Skeletal muscle satellite cell (primary cell): ENCODE data around the gene PFKL.

Experiments
- H3K27me3 ChIP-seq: 2 replicates; pipeline ENCODE4 v1.7.0; 2013; ENCODE audit warnings: low read length; ENCODE audit not compliant: control insufficient read depth, insufficient read depth
- H3K36me3 ChIP-seq: 2 replicates; pipeline ENCODE4 v1.7.0; 2013; ENCODE audit warnings: mild to moderate bottlenecking, control low read depth, low read length; ENCODE audit not compliant: insufficient read depth
- H3K4me1 ChIP-seq: 2 replicates; pipeline ENCODE4 v1.7.0; 2013; ENCODE audit warnings: low read length; ENCODE audit not compliant: control insufficient read depth, insufficient read depth
- H3K4me2 ChIP-seq: 2 replicates; pipeline ENCODE4 v1.7.0; 2013; ENCODE audit warnings: mild to moderate bottlenecking, low read length
- H3K4me3 ChIP-seq: 2 replicates; pipeline ENCODE4 v1.7.0; 2013; ENCODE audit warnings: low read length
- H3K9ac ChIP-seq: 2 replicates; pipeline ENCODE4 v1.7.0; 2013; ENCODE audit warnings: mild to moderate bottlenecking, low read depth, low read length, moderate library complexity
- H3K9me3 ChIP-seq: replicated peaks from 2 replicates; pipeline ENCODE4 v1.7.0; 2013; ENCODE audit warnings: mild to moderate bottlenecking, control low read depth, low read length

Gene PFKL

DNA sequence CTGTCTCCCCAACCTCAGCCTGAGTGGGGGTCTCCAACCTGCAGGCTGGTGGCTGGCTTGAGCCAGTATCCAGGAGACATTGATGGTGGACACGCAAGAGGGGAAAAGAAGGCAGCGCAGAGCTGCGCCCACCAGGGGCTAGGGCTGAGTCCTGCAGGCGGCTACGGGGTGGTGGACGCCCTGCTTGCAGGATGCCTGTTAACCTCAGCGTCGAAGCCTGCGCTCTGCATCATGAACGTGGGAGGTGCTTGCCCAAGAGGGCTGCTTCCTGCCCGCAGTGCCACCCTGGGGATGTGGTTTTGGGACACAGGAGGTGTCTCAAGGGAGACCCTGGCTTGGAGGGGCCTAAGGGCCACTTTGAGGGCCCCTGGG, 27.7 kb downstream of the PFKL start:
- Histone ChIP-seq H3K4me1 (no peaks in the 10 kb centered on the region), H3K36me3 (peaks cover 15% of the 10 kb centered on the region), H3K4me3 (no peak overlapping the region), H3K9ac (no peak overlapping the region), H3K9me3 (no peaks in the 10 kb centered on the region), H3K27me3 (no peaks in the 10 kb centered on the region), H3K4me2 (no peak overlapping the region)

DNA sequence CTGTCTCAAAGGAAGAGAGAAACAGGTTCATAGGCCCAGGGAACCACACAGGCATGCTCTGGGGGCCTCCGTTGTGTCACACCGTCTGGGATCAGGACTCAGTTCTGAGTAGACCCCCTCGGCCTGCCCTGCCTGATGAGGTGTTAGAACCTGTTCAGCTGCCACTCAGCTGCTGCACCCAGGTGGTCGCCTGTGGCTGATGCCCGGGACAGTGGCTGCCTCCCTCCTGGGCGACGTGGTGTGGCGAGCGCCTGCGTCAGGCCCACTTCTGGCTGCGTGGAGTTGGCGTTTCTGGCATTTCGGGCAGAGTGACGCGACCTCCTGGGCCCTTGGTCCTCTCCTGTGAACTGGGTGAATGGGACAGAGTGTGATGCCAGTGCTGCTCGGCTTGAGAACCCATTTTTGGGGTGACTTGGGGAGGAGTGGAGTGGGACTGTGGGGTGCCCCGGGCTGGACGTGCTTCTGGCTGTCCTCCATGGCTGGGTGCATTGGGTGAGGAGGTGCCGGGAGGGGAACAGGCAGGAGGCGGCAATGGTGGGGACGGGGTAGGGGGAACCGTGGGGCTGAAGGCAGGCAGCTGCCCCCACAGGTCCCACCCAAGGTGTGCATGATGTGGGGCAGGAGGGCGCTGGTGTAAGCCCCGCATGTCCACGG, 28.5 kb downstream of the PFKL start:
- no peaks in the 10 kb centered on the region for H3K9me3 ChIP-seq

DNA sequence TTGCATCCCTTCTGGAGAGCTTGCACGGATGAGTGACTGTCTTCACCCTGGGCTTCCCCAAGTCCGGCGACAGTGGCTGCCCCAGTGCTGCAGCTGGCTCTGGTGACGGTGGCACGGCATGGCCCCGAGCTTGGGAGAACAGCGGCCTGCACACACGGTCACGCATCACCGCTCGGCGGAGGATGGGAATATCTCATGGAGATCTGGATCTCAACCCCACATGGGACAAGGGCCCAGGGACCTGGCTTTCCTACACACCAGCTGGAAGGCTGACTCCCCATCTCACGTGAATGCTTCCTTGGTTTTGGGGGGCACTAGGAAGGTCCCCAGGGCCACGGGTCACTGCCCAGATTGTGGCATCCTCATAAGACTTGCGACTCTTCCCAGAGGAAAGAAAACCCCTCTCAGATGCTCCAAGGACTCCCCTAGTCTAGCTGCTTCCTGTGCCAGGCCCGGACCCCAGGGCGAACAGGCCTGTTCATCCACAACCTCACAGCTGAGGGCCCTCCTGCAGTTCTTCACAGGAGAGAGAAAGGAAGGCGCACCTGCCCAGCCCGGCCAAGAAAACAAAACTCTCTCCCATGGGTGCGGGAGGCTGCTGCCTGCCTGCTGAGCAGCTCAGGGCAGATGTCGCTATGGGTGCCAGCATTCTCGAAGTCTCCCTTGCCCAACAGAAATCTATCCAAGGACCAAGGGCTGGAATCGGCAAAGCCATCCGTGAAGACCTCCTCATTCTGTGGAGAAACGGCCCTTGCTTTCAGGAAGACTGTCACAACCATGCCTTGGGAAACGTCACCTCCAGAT, 29.4 kb downstream of the PFKL start:
- no peak overlapping the region for H3K4me2 ChIP-seq
- no peaks in the 10 kb centered on the region for H3K4me1 ChIP-seq
- H3K9ac ChIP-seq = no peak overlapping the region
- peaks cover 12% of the 10 kb centered on the region for H3K36me3 ChIP-seq
- H3K4me3 ChIP-seq = no peak overlapping the region
- H3K9me3 ChIP-seq = no peaks in the 10 kb centered on the region
- H3K27me3 ChIP-seq = no peaks in the 10 kb centered on the region

More for the DNA sequence above, 28.5 kb downstream of the PFKL start:
- Histone ChIP-seq H3K27me3 (no peaks in the 10 kb centered on the region), H3K36me3 (peaks cover 12% of the 10 kb centered on the region), H3K4me3 (no peak overlapping the region), H3K4me2 (no peak overlapping the region), H3K9ac (no peak overlapping the region), H3K4me1 (no peaks in the 10 kb centered on the region)

DNA sequence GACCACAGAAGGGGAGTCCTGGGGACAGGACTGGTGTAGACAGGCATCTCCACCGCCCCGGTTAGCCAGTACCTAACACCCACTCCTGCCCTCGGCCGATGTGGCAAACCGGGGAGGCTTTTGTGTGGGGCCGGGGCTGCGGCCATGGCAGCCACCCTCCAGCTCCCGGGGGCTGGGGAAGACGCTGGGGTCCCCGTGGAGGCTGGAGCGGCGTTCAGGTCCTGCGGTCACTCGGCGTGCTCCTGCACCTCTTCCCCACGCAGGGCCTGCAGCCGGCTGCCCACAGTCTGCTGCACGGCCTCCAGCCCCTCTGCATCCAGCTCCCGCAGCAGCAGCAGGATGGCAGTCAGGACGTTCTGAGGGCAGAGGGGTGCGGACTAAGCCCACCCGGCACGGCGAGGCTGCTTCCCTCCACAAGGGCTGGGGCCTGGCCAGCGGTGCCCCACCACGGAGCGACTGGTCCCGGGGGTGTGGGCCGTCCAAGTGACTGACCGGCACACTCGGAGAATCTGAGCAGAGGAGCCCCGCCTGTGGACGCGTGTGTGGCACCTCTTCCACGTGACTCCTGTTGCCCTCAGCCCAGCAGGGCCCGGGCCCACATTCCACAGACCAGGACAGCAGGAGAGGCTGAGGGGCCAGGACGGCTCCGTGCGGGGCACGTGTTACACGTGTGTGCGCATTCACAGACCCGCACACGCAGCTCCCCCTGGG, 30.3 kb downstream of the PFKL start:
- H3K4me3 ChIP-seq = no peak overlapping the region
- H3K36me3 ChIP-seq = peaks cover 8% of the 10 kb centered on the region
- no peaks in the 10 kb centered on the region for H3K4me1 ChIP-seq
- H3K27me3 ChIP-seq = no peaks in the 10 kb centered on the region
- no peak overlapping the region for H3K9ac ChIP-seq
- no peak overlapping the region for H3K4me2 ChIP-seq
- no peaks in the 10 kb centered on the region for H3K9me3 ChIP-seq

- Histone ChIP-seq H3K9ac (no peak overlapping the region), H3K4me2 (no peak overlapping the region), H3K4me3 (no peak overlapping the region), H3K27me3 (no peaks in the 10 kb centered on the region), H3K4me1 (no peaks in the 10 kb centered on the region), H3K9me3 (no peaks in the 10 kb centered on the region), H3K36me3 (peaks cover 11% of the 10 kb centered on the region)
Observed at GRCh38 chr21:44330698-44331097, 30.8 kb downstream of the PFKL start.

DNA sequence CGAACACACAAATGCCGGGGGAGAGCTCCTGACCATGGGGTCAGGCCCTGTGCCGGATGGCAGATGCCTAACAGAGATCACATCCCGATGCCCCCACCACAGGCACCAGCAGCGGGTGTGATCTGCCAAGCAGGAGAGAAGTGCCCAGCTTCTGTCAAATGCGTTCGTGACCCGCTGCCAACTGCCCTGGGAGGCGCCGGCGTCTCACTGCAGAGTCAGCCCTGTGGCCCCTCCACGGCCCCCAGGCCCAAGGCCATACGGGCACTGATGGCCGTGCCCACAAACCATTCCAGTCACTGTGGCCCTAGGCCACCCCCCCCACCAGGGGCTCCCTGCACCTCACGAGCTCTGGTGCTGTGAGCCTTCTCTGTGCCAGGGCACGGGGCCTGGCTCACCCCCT, 31.4 kb downstream of the PFKL start:
- Histone ChIP-seq H3K4me2 (no peak overlapping the region), H3K4me3 (no peak overlapping the region), H3K36me3 (peaks cover 13% of the 10 kb centered on the region), H3K4me1 (no peaks in the 10 kb centered on the region), H3K27me3 (no peaks in the 10 kb centered on the region), H3K9ac (no peak overlapping the region), H3K9me3 (no peaks in the 10 kb centered on the region)

- Histone ChIP-seq H3K4me2 (no peak overlapping the region), H3K9ac (no peak overlapping the region), H3K27me3 (no peaks in the 10 kb centered on the region), H3K36me3 (peaks cover 18% of the 10 kb centered on the region), H3K4me1 (no peaks in the 10 kb centered on the region), H3K9me3 (no peaks in the 10 kb centered on the region), H3K4me3 (no peak overlapping the region)
Observed at GRCh38 chr21:44331650-44332307, 31.9 kb downstream of the PFKL start.

GRCh38 chr21:44332383-44332782, 32.5 kb downstream of the PFKL start:
- H3K4me2 ChIP-seq = no peak overlapping the region
- no peaks in the 10 kb centered on the region for H3K9me3 ChIP-seq
- peaks cover 14% of the 10 kb centered on the region for H3K36me3 ChIP-seq
- H3K4me3 ChIP-seq = no peak overlapping the region
- H3K4me1 ChIP-seq = no peaks in the 10 kb centered on the region
- no peaks in the 10 kb centered on the region for H3K27me3 ChIP-seq
- no peak overlapping the region for H3K9ac ChIP-seq

GRCh38 chr21:44332965-44333364, 33.1 kb downstream of the PFKL start:
- Histone ChIP-seq H3K36me3 (peaks cover 11% of the 10 kb centered on the region), H3K4me1 (peaks cover 2% of the 10 kb centered on the region), H3K9ac (no peak overlapping the region), H3K4me3 (no peak overlapping the region), H3K27me3 (no peaks in the 10 kb centered on the region), H3K4me2 (no peak overlapping the region), H3K9me3 (no peaks in the 10 kb centered on the region)

DNA sequence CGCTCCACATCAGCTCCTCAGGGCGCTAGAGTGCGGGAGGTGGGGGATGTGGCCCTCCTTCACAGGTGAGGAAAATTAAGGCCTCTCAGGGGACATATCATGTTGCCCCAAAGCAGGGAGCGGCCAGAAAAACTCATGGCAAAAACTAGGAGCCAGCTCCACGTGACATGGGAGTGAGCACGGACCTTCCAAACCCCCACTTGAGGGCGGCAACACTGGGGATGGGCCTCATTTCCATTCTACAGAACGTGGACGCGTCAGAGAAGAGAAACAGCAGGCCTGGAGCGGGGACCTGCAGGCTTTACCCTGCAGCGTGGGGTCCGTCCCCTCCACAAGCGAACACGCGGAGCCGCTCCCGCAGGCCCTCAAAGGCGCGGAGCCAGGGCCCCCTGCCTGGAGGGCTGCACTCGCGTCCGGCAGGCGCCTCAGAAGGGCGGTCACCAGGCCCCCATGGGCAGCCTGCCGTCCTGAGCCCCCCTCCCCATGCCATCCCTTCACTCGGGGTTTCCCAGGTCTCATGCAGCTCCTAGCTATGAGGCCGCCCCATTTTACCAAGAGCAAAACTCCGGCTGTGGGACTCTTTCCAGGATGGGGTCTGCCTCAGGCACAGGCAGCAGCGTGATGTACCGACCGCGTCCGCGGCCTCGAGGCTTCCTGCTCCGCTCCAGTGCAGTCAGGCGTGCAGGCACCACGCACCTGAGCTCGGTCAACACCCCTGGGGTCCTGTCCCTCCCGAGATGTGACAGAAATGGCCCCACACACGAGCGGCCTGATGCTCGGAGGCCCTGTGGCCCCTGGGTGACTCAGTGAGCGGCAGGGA, 33.9 kb downstream of the PFKL start:
- H3K4me2 ChIP-seq = no peak overlapping the region
- H3K4me3 ChIP-seq = no peak overlapping the region
- peaks cover 7% of the 10 kb centered on the region for H3K4me1 ChIP-seq
- no peaks in the 10 kb centered on the region for H3K9me3 ChIP-seq
- H3K9ac ChIP-seq = no peak overlapping the region
- no peaks in the 10 kb centered on the region for H3K27me3 ChIP-seq
- H3K36me3 ChIP-seq = peaks cover 11% of the 10 kb centered on the region
